ENCODE measurements around the gene IRF9. TPM values are rescaled to one million over a fixed set of nuclear protein-coding genes. Genes with fewer than 3 reads are reported as not detected.
A peak's percentile ranks its signal among the peaks of the same experiment; 100 is the strongest.

IRF9 gene
- total and polyA plus RNA-seq, 2 donors: 117 to 167 TPM

DNA sequence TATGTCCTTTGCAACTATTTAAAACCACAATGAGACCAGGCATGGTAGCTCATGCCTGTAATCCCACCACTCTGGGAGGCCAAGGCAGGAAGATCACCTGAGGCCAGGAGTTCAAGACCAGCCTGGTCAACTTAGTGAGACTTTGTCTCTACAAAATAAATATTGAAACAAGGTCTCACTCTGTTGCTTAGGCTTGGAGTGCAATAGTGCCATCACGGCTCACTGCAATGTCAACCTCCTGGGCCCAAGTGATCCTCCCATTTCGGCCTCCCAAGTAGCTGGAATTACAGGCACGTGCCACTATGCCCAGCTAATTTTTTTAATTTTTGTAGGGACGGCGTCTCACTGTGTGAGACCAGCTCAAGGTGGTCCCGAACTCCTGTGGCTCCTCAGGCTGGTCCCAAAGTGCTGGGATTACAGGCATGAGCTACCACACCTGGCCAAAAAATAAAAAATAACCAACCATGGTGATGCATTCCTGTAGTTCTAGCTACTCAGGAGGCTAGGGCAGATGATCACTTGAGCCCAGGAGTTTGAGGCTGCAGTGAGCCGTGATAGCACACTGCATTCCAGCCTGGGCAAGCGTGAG, 31.6 kb upstream of the IRF9 start:
- peaks cover 14 to 27% of the 10 kb centered on the region in 2 donors for H3K4me1 ChIP-seq (ENCODE audit: control insufficient read depth in 2 of 2, insufficient read depth in 2 of 2, low read length in 2 of 2)
- H3K36me3 ChIP-seq (ENCODE audit: control insufficient read depth in 2 of 2, insufficient read depth in 2 of 2, low read length in 1 of 2): no peaks in the 10 kb centered on the region
- WGBS: 97% methylated on average over 8 of the region's 8 CpGs
- no peak overlapping the region for H3K27ac ChIP-seq (ENCODE audit: low read depth in 1 of 2, low read length in 1 of 2)
- no peaks in the 10 kb centered on the region for H3K9me3 ChIP-seq (ENCODE audit: control insufficient read depth in 2 of 2, insufficient read depth in 1 of 2, low read length in 1 of 2)
- H3K27me3 ChIP-seq (ENCODE audit: control insufficient read depth in 2 of 2, insufficient read depth in 1 of 2, low read length in 1 of 2): no peaks in the 10 kb centered on the region
- no peak for DNase-seq (ENCODE audit: low read depth in 6 of 9, low spot score in 9 of 9)
- no peak overlapping the region for H3K4me3 ChIP-seq (ENCODE audit: low read length in 2 of 2)

DNA sequence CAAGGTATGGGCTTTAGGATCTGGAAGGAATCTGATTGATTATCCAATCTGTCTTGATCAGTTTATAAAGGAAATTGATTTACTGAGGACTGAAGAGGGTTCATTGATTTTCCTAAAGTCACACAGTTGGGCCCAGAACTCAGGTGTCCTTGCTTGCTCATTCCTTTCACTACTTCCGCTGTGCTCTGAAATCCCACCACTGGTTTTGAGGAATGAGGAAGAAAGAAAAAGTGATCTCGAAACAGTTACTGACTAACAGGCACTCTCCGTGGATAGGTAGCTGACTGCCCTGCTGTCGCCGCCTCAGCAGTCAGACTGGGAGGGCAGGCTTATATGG, 30.7 kb upstream of the IRF9 start, which contains the start of gene FITM1:
FITM1 (plus strand) TSS at position 280 of the 337 bp plus-strand sequence. CDS start 905 bp downstream, outside the sequence.
- 97% methylated on average over 5 of the region's 5 CpGs for WGBS

DNA sequence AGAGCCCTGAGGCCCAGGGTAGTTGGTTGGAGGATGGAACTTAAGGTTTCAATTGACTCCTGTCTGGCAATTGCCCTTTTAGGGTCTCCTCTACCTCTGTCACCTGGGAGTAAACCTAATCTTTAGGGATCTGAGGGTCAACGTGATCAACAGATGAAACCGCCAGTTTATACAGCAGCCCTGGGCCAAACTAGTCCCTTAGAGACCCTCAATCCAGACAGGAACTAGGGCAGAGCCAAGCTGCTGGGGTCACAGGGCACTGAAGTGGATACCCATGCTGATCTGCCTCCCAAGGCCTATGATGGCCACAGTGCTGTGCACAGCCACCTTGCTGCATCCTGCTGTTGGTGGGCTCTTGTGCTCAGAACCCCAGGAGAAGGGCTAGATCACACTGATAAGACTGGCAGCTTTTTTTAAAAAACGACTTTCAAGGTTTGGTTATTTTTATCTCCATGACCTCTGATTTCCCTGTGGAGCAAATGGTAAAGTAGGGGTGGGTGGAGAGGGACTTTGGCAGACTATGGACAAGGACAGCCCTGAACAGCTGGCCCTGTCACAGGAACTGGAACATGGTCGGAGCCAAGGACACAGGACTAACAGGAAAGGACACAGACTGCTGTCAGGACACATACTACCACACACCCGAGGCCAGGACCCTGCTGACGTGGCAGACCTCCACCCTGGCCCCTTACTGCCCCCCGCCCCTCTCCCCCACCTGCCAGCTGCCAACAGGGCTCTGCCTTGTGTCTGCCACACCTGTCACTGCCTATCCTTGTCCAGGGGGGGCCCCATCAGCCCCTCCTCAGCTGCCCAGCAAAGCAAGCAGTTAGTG, 30.1 kb upstream of the IRF9 start:
- WGBS: 74% methylated on average over 7 of the region's 7 CpGs
- no peak for DNase-seq (ENCODE audit: low read depth in 6 of 9, low spot score in 9 of 9)

More for the DNA sequence above, 30.7 kb upstream of the IRF9 start, which contains the start of gene FITM1:
- Histone ChIP-seq H3K4me1 (ENCODE audit: control insufficient read depth in 2 of 2, insufficient read depth in 2 of 2, low read length in 2 of 2) (peaks cover 15 to 29% of the 10 kb centered on the region in 2 donors), H3K4me3 (ENCODE audit: low read length in 2 of 2) (no peak within 1 kb of the TSS), H3K36me3 (ENCODE audit: control insufficient read depth in 2 of 2, insufficient read depth in 2 of 2, low read length in 1 of 2) (no peaks in the 10 kb centered on the region), H3K9me3 (ENCODE audit: control insufficient read depth in 2 of 2, insufficient read depth in 1 of 2, low read length in 1 of 2) (no peaks in the 10 kb centered on the region), H3K27ac (ENCODE audit: low read depth in 1 of 2, low read length in 1 of 2) (peak within 1 kb of the TSS in 1 of 2 donors; percentile 17), H3K27me3 (ENCODE audit: control insufficient read depth in 2 of 2, insufficient read depth in 1 of 2, low read length in 1 of 2) (no peaks in the 10 kb centered on the region)
- no peak for DNase-seq (ENCODE audit: low read depth in 6 of 9, low spot score in 9 of 9)

DNA sequence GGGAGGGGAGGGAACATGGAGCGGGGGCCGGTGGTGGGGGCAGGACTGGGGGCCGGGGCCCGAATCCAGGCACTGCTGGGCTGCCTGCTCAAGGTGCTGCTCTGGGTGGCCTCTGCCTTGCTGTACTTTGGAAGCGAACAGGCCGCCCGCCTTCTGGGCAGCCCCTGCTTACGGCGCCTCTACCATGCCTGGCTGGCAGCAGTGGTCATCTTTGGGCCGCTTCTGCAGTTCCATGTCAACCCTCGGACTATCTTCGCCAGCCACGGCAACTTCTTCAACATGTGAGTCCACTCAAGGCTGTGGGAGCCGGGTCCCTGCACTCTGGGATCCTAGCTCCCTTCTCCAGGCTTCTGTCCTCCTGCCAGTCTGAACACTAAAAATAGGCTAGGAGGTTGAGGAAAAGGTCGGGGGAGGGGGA, 29.5 kb upstream of the IRF9 start:
- Histone ChIP-seq H3K27ac (ENCODE audit: low read depth in 1 of 2, low read length in 1 of 2) (no peak overlapping the region), H3K27me3 (ENCODE audit: control insufficient read depth in 2 of 2, insufficient read depth in 1 of 2, low read length in 1 of 2) (no peaks in the 10 kb centered on the region), H3K36me3 (ENCODE audit: control insufficient read depth in 2 of 2, insufficient read depth in 2 of 2, low read length in 1 of 2) (no peaks in the 10 kb centered on the region), H3K4me1 (ENCODE audit: control insufficient read depth in 2 of 2, insufficient read depth in 2 of 2, low read length in 2 of 2) (peaks cover 21 to 35% of the 10 kb centered on the region in 2 donors), H3K9me3 (ENCODE audit: control insufficient read depth in 2 of 2, insufficient read depth in 1 of 2, low read length in 1 of 2) (no peaks in the 10 kb centered on the region), H3K4me3 (ENCODE audit: low read length in 2 of 2) (no peak overlapping the region)
- DNase-seq (ENCODE audit: low read depth in 6 of 9, low spot score in 9 of 9): no peak
- 97% methylated on average over 15 of the region's 15 CpGs for WGBS

More for the DNA sequence above, 30.1 kb upstream of the IRF9 start:
- Histone ChIP-seq H3K36me3 (ENCODE audit: control insufficient read depth in 2 of 2, insufficient read depth in 2 of 2, low read length in 1 of 2) (no peaks in the 10 kb centered on the region), H3K4me1 (ENCODE audit: control insufficient read depth in 2 of 2, insufficient read depth in 2 of 2, low read length in 2 of 2) (peaks cover 19 to 32% of the 10 kb centered on the region in 2 donors), H3K9me3 (ENCODE audit: control insufficient read depth in 2 of 2, insufficient read depth in 1 of 2, low read length in 1 of 2) (no peaks in the 10 kb centered on the region), H3K4me3 (ENCODE audit: low read length in 2 of 2) (no peak overlapping the region), H3K27me3 (ENCODE audit: control insufficient read depth in 2 of 2, insufficient read depth in 1 of 2, low read length in 1 of 2) (no peaks in the 10 kb centered on the region), H3K27ac (ENCODE audit: low read depth in 1 of 2, low read length in 1 of 2) (peak overlapping the region in 1 of 2 donors; percentile 17)

- H3K4me3 ChIP-seq (ENCODE audit: low read length in 2 of 2): no peak overlapping the region
- WGBS: 34% methylated on average over 24 of the region's 24 CpGs
- peaks cover 27 to 41% of the 10 kb centered on the region in 2 donors for H3K4me1 ChIP-seq (ENCODE audit: control insufficient read depth in 2 of 2, insufficient read depth in 2 of 2, low read length in 2 of 2)
- H3K27me3 ChIP-seq (ENCODE audit: control insufficient read depth in 2 of 2, insufficient read depth in 1 of 2, low read length in 1 of 2): no peaks in the 10 kb centered on the region
- H3K9me3 ChIP-seq (ENCODE audit: control insufficient read depth in 2 of 2, insufficient read depth in 1 of 2, low read length in 1 of 2): no peaks in the 10 kb centered on the region
- DNase-seq (ENCODE audit: low read depth in 6 of 9, low spot score in 9 of 9): peak in 3 of 9 donors; percentile 45 to 68 (median 48)
- peaks cover 0 to 2% of the 10 kb centered on the region in 2 donors for H3K36me3 ChIP-seq (ENCODE audit: control insufficient read depth in 2 of 2, insufficient read depth in 2 of 2, low read length in 1 of 2)
- H3K27ac ChIP-seq (ENCODE audit: low read depth in 1 of 2, low read length in 1 of 2): peak overlapping the region; percentile 68 to 72
Measured at GRCh38 chr14:24132061-24132685, 28.9 kb upstream of the IRF9 start.

DNA sequence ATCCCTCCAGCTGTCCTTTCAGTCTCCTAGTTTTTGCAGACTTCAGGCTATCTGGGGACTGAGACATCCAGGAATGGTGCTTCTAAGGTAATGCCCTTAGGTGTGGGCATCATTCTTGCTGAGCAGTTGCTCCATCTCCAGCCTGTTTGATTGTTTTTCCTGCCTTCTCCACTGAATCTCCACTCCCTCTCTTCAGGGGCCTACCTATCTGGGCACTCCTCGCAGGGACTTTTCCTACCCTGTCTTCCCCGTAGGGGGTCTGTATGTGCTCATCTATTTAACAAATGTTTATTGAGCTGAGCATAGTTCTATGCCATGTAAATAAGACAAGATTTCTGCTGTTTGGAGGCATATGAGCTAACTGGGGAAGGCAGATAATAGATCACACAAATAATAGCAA, 28.1 kb upstream of the IRF9 start:
- WGBS: 96% methylated on average over 2 of the region's 2 CpGs
- Histone ChIP-seq H3K27ac (ENCODE audit: low read depth in 1 of 2, low read length in 1 of 2) (peak overlapping the region; percentile 68 to 72), H3K4me3 (ENCODE audit: low read length in 2 of 2) (no peak overlapping the region), H3K27me3 (ENCODE audit: control insufficient read depth in 2 of 2, insufficient read depth in 1 of 2, low read length in 1 of 2) (no peaks in the 10 kb centered on the region), H3K36me3 (ENCODE audit: control insufficient read depth in 2 of 2, insufficient read depth in 2 of 2, low read length in 1 of 2) (peaks cover 5 to 10% of the 10 kb centered on the region in 2 donors), H3K4me1 (ENCODE audit: control insufficient read depth in 2 of 2, insufficient read depth in 2 of 2, low read length in 2 of 2) (peaks cover 28 to 49% of the 10 kb centered on the region in 2 donors), H3K9me3 (ENCODE audit: control insufficient read depth in 2 of 2, insufficient read depth in 1 of 2, low read length in 1 of 2) (no peaks in the 10 kb centered on the region)
- DNase-seq (ENCODE audit: low read depth in 6 of 9, low spot score in 9 of 9): no peak

DNA sequence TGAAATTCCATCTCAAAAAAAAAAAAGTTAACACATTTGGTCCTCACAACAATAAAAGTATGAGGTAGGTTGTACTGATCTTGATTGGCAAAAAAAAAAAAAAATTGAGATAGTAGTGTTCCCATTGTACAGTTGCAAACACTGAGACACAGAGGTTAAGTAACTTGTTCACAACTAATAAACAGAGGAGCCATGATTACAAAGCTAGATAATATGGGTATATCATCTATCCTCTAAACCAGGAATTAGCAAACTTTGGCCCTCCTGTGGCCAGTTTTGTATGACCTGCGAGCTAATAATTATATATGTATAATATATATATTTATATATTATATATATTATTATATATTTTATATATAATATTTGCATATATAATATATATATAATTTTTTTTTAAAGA, 27.3 kb upstream of the IRF9 start:
- no peak overlapping the region for H3K27ac ChIP-seq (ENCODE audit: low read depth in 1 of 2, low read length in 1 of 2)
- no peak for DNase-seq (ENCODE audit: low read depth in 6 of 9, low spot score in 9 of 9)
- H3K4me1 ChIP-seq (ENCODE audit: control insufficient read depth in 2 of 2, insufficient read depth in 2 of 2, low read length in 2 of 2): peaks cover 28 to 51% of the 10 kb centered on the region in 2 donors
- H3K9me3 ChIP-seq (ENCODE audit: control insufficient read depth in 2 of 2, insufficient read depth in 1 of 2, low read length in 1 of 2): no peaks in the 10 kb centered on the region
- WGBS: 99% methylated on average over 1 of the region's 1 CpG
- peaks cover 12 to 18% of the 10 kb centered on the region in 2 donors for H3K36me3 ChIP-seq (ENCODE audit: control insufficient read depth in 2 of 2, insufficient read depth in 2 of 2, low read length in 1 of 2)
- no peaks in the 10 kb centered on the region for H3K27me3 ChIP-seq (ENCODE audit: control insufficient read depth in 2 of 2, insufficient read depth in 1 of 2, low read length in 1 of 2)
- H3K4me3 ChIP-seq (ENCODE audit: low read length in 2 of 2): no peak overlapping the region

DNA sequence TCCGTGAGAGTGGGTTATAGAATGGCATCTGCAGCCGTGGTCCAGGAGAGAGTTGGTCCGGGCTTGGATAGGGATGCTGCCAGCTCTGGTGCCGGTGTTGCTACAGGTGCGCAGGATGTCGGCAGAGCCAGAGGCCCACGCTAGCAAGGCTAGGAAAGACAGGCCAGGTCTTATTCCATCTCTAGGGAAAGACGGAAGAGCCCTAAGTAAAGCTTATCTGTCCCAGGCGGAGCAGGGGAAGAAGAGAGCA, 25.6 kb upstream of the IRF9 start:
- Histone ChIP-seq H3K4me3 (ENCODE audit: low read length in 2 of 2) (peak overlapping the region; percentile 39 to 78), H3K36me3 (ENCODE audit: control insufficient read depth in 2 of 2, insufficient read depth in 2 of 2, low read length in 1 of 2) (peaks cover 19 to 28% of the 10 kb centered on the region in 2 donors), H3K27me3 (ENCODE audit: control insufficient read depth in 2 of 2, insufficient read depth in 1 of 2, low read length in 1 of 2) (no peaks in the 10 kb centered on the region), H3K9me3 (ENCODE audit: control insufficient read depth in 2 of 2, insufficient read depth in 1 of 2, low read length in 1 of 2) (no peaks in the 10 kb centered on the region), H3K27ac (ENCODE audit: low read depth in 1 of 2, low read length in 1 of 2) (peak overlapping the region; percentile 12 to 88), H3K4me1 (ENCODE audit: control insufficient read depth in 2 of 2, insufficient read depth in 2 of 2, low read length in 2 of 2) (peaks cover 35 to 62% of the 10 kb centered on the region in 2 donors)
- 27% methylated on average over 9 of the region's 9 CpGs for WGBS
- no peak for DNase-seq (ENCODE audit: low read depth in 6 of 9, low spot score in 9 of 9)
